Activated CD8-positive, alpha-beta memory T cell treated with anti-CD3 and anti-CD28 coated beads for 24 hours (primary cell): Measurements from ENCODE around the gene RFTN1.

Source experiments
- DNase-seq: peaks from one replicate; pipeline ENCODE4 v3.0.0-alpha.2; 2020

The RFTN1 gene

GRCh38 chr3:16463119-16463518, 50.4 kb downstream of the RFTN1 start:
- DNase-seq: no peak

DNA sequence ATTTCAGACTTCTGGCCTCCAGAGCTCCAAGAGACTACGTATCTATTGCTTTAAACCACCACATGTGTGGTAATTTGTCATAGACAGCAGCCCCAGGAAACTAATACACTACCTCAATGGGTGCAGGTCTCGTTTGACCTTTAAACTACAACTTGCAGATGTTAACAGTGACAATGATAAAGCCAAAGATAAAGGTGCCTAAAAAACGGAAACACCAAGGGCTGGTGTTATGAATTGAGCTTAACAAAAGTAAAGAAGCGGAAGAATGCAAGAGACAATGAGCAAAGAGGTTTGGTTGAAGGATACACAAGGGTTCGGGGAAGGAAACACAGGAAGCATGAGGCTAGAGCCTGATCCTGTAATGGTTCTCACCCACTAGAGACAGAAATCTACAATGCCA, 50.8 kb downstream of the RFTN1 start:
- DNase-seq: no peak

DNA sequence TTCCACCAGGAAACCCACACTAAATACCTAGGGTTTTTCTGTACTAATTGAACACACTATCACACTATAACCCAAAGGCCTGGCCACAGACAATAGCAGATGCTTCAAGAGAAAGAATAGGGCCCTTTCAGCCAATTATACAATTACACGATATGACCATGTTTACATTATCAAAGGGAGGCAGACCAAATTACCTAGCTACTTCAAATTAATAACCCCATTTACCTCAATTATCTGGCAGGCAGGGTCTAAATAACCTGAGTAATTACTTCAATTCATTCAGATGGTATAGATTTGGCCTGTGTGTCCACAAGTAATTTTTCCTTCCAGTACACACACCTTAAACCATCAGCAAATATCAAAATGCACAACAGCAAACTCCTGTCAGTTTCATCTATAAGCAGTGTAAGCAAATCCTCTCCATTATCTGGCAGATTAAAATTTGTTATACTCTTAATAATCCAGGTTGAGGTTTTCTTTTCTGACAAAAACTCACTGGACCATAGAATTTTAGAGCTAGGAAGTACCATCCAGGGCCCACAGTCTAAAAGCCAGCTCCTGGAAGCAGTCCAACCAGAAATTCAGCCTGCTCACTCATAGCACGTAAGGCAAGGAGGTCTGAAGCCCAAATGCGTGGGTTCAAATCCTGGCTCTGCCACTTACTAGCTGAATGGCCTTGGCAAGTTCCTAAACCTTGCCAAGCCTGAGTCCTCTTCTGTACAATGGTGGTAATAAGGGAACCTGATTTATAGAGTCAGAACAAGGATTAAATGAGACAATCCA, 51.8 kb downstream of the RFTN1 start:
- DNase-seq: no peak

DNA sequence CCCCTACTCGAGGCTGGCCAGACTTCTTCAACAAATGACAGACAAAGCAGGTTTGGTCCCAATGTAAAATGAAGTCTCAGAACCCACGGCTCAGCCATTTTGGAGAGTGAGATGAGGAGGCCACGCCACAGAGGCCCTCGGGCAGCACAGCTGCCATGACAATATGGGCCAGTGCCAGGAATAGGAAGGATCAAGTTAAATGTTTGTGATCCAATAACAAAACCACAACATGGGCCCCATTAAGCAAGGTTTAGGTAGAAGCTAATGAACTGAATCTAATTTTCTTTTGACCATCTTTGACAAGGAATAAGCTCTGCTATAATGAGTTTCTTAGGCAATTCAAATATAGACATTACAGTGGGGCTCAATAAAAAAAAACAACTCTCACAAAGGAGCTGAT, 52.6 kb downstream of the RFTN1 start:
- DNase-seq: no peak

GRCh38 chr3:16460273-16460672, 53.2 kb downstream of the RFTN1 start:
- DNase-seq: no peak

DNA sequence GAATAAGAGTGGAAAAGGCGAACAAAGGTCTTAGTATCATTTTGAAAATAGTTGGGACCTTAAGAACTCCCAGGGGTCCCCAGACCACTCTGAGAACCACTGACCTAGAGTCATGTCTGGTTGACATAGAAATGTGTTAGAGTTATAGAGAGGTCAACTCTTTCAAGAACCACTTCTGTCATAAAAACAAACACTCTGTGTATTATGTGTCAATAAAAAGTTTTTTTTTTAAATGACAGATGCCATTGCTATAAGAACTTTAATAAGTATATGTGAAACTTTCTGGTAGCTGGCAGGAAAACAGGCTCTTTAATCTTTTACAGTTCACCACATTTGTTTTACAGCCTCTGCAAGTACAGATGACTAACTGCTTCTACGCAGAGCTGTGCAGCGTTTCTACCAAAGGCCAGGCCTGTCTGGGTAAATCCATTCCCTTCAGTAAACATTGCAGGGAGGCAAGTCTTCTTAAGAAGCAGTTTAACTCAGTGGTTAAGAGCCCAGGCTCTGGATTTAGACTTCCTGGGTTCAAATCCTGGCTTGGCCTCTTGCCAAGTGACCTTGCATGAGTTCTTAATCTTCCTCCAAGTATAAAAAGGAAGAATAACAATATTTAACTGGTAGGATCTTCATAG, 56.6 kb downstream of the RFTN1 start:
- no peak for DNase-seq

DNA sequence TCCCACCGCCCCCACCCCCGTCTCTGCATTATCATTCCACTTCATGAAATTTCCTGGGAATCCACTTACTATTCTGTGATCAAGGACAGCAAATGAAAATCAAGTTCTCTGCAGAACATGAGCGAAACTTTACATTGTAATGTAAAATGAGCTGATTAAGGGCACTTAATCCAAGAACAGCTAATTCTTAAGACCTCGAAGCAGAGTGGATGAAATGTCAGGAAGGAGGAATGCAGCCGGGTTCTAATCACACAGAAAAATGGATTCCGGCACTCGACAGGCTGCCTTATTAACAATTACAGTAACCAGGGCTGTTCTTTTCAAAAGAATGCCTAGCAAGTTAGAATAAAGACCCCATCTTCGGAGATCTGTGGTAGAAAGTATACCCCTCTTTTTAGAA, 57.5 kb downstream of the RFTN1 start:
- DNase-seq: no peak

GRCh38 chr3:16455001-16455400, 58.5 kb downstream of the RFTN1 start:
- DNase-seq: no peak

GRCh38 chr3:16452261-16452660, 61.2 kb downstream of the RFTN1 start:
- no peak for DNase-seq

GRCh38 chr3:16449369-16449768, 64.1 kb downstream of the RFTN1 start:
- DNase-seq: no peak

GRCh38 chr3:16448639-16449070, 64.8 kb downstream of the RFTN1 start:
- no peak for DNase-seq

DNA sequence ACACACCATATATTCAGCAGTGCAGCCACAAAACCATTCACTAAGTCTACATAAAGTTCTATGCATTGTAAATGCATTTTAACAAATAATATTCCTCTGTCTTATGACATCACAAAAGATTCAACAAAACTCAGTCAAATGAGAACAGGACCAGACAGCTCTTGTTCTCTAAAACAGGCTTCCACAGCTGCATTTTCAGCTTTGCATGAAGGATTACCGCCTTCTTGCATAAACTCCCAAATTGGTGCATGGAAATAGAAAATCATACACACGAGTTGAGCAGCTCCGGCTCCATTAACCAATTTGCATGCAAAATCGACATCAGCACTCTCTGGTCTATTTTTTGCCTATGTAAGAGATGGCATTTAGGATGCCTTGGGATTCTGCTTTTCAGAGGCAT, 66.4 kb downstream of the RFTN1 start:
- DNase-seq: no peak

DNA sequence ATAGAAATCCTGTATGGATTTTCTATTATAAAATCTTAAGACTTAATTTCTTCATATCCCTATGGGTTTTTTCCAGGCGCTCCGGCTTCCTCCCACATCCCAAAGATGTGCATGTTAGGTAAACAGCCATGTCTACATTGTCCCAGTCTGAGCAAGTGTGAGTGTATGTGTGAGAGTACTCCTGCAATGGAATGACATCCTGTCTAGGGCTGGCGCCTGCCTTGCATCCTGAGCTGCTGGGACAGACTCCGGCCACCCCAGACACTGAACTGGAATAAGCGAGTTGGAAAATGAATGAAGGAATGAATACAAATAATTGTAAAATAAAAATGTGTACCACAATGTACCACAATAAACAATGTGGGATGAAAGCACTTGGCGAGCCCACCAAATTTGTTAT, 69.2 kb downstream of the RFTN1 start:
- DNase-seq: no peak

- no peak for DNase-seq
Measured at GRCh38 chr3:16442730-16443129, 70.8 kb downstream of the RFTN1 start.

GRCh38 chr3:16441371-16441875, 72.1 kb downstream of the RFTN1 start:
- no peak for DNase-seq

DNA sequence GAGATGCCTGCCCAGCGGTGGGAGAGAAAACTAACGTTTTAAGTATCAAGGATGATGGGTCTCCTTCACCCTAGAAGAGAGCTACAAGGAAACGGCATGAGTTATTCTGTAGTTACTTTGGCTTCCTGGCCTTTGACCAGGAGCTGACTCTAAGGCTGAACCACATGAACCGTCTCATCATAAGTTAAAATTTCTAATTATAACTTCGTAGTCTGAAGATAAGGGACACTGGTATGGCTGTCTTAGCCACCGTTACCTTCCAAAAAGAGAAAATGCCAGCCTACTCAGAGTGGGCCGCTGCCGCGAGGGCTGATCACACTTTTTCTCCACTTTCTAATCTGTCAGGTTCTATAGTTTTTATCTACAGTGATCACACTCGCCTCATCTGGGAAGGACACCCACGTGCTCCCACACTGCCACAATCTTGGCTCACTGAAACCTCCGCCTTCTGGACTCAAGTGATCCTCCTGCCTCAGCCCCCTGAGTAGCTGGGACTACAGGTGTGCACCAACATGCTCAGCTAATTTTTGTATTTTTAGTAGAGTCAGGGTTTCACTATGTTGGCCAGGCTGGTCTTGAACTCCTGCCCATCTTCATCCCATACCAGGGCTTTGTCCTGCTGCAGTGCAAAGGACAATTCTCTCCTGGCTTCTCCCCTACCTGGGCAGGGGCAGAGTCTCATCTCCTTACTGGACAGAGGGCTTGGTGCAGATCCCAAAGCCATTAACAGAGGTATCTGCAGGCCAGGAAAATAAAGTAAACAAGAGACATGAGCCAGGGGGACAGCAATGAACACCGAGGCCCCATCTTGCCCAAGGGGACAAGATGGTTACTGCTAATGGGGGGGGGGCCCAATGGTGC, 73.4 kb downstream of the RFTN1 start:
- DNase-seq: no peak

DNA sequence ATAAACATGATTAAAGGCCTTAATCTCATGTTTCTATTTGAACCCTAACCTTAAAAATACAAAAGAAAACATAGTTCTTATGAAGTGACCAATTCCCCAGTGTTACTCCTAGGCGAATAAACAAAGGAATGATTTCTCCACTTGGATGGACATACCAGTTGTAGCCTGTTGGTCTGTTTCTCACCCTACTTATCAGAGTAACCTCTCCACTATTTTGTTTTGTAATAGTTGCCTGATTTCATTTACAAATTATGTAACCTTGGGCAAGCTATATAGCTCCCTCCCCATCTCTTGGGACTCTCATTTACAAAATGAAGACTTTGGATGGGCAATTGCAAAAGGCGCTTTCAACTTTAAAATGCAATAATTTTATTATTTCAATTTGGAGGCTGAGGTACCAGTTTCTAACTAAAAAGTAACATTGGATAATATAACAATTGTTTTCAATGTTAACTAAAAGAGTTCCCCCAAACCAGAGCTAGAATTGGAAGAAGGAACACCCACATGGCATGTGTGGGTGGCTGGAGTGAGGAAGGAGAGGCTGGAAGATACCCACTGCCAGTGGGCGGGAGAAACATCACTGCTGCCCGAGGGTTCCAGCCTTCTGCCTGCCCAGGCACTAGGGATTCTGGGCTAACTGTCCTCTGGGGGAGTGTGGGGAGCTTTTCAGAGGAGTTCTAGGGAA, 74.2 kb downstream of the RFTN1 start:
- no peak for DNase-seq

DNA sequence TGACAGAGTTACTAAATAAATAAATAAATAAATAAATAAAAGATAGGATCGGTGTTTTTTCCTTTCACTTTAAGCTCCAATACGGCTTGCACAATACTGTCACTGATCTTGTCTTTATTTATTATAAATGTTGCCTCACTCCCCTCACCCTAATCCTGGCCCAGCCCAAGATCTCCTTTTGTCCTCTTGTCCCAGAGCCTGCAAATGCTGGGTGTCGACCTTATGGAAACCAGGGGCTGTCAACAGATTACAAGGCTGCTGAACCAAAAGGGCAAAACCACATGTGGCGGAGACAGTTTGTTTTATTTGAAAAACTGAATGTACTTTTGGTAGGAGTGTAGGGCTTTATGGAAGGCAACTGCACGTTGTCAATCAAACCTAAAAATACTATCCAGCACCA, 75.9 kb downstream of the RFTN1 start:
- no peak for DNase-seq

GRCh38 chr3:16433701-16434151, 79.8 kb downstream of the RFTN1 start:
- DNase-seq: no peak

DNA sequence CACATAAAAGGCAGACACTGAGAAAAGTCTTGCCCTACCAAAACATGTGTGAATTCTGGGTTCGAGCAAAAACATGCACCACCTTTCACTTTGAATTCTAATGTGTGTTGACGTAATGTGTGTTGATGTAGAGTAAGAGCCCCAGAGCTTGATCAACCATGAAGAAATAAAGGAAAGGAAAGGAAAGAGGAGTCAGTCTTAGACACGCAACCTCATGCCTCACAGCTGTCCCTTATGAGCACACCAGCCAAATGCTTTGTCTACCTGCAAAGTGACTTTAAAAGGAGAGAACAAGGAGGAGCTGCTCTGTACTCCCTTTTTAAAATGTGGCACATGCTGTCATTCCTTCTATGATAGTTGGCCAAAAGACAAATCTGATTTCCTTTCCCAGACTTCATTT, 80.8 kb downstream of the RFTN1 start:
- no peak for DNase-seq

GRCh38 chr3:16430717-16431630, 82.5 kb downstream of the RFTN1 start:
- DNase-seq: no peak

DNA sequence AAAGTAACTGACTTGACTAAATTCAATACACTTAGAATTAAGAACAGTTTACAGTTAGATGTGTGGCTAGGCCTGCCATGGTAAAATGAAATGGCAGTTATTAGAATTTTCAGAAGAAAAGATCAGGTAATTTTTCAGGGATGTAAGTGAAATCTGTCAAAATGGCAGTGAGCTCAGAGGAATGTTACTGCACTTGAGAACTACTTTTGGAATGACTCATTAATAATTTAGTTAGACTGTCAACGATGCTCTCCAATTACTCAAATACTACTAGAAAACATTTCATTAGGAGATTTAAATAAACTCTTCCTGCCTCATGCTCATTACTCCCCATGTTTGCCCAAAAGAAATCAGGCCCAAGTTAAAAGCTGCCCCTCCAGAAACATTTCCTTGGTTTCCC, 84.4 kb downstream of the RFTN1 start:
- no peak for DNase-seq
